K562 (cell line): Measurements from ENCODE around the gene PSMB10. TPM values are rescaled to one million over a fixed set of nuclear protein-coding genes. Genes with fewer than 3 reads are reported as not detected.

ENCODE experiments used
- ATAC-seq: fragments of 200-7000 bp; cut with Tn5 transposase; 3 replicates; pipeline ENCODE4 v1.9.1; 2020; ENCODE audit warnings: moderate library complexity
- BruUV-seq: library from RNA; stranded (reverse); fragments of 400-500 nt; replicated peaks from 2 replicates; lab custom pipeline; 2021; lab: Mats Ljungman, UMichigan
- CTCF ChIA-PET: fragments of 300-600 bp; formaldehyde crosslinking; extraction: SDS; loops from one replicate; lab custom pipeline; 2021; ENCODE audit warnings: low intra/inter-chr PET ratio; lab: Yijun Ruan, JAX
- POLR2A ChIA-PET: fragments of 300-600, 350-650 bp; sonication (Branson Sonifier 250); formaldehyde crosslinking; extraction: SDS; loops from one replicate; lab custom pipeline; 2021; ENCODE audit warnings: antibody characterized with exemption, inconsistent platforms; lab: Yijun Ruan, JAX
- DNase-seq, 4 experiments: peaks; one replicate each; pipeline versions ENCODE4 v3.0.0 to v3.0.0-alpha.2; 2011 to 2018; ENCODE audit warnings: low spot score in 3 of 4, mixed read lengths in 3 of 4; ENCODE audit errors: extremely low read depth in 1 of 4
- FAIRE-seq: peaks from 2 replicates; lab custom pipeline; 2011; peaks lifted over from hg19 to GRCh38; lab: Jason Lieb, UNC
- H2AFZ ChIP-seq: 2 replicates; pipeline ENCODE4 v1.6.0; 2011; ENCODE audit warnings: low read depth, low read length, control low read depth, inconsistent platforms
- H3K27ac ChIP-seq: fragments of 200-600 bp; 3 replicates; pipeline ENCODE4 v1.8.0; 2011; ENCODE audit warnings: low read depth, mild to moderate bottlenecking, control low read depth, inconsistent platforms, low read length, moderate library complexity, mixed read lengths; ENCODE audit errors: extremely low read depth
- H3K27me3 ChIP-seq, 2 experiments: fragments of 300-600 bp in 1 of 2; 2 replicates in 1 of 2; 3 replicates in 1 of 2; pipeline versions ENCODE4 v1.6.0 to v1.8.0; 2011; ENCODE audit warnings: inconsistent platforms in 2 of 2, low read length in 2 of 2, mild to moderate bottlenecking in 1 of 2, mixed read lengths in 1 of 2, moderate library complexity in 1 of 2; ENCODE audit not compliant: control insufficient read depth in 2 of 2, insufficient read depth in 2 of 2
- H3K36me3 ChIP-seq: fragments of 300-600 bp; 3 replicates; pipeline ENCODE4 v1.8.0; 2011; ENCODE audit warnings: mild to moderate bottlenecking, low read length, inconsistent platforms; ENCODE audit not compliant: control insufficient read depth, insufficient read depth
- H3K4me1 ChIP-seq, 2 experiments: fragments of 200-600 bp in 1 of 2; replicated peaks in 1 of 2; 2 replicates in 1 of 2; 3 replicates in 1 of 2; pipeline versions ENCODE4 v1.5.1 to v1.8.0; 2011; ENCODE audit warnings: inconsistent platforms in 2 of 2, low read length in 2 of 2, mild to moderate bottlenecking in 1 of 2, mixed read lengths in 1 of 2, moderate library complexity in 1 of 2; ENCODE audit not compliant: control insufficient read depth in 2 of 2, insufficient read depth in 2 of 2
- H3K4me2 ChIP-seq: 2 replicates; pipeline ENCODE4 v1.6.1; 2011; ENCODE audit warnings: low read length, control low read depth, inconsistent platforms, mixed read lengths; ENCODE audit not compliant: insufficient read depth
- H3K4me3 ChIP-seq: fragments of 200-600 bp; sonication (generic), shearing (Covaris generic); 2 replicates; pipeline ENCODE4 v1.5.1; 2016; ENCODE audit warnings: control low read depth, inconsistent platforms
- H3K79me2 ChIP-seq: fragments of 200-600 bp; 3 replicates; pipeline ENCODE4 v1.8.0; 2011; ENCODE audit warnings: low read length, inconsistent platforms; ENCODE audit not compliant: control insufficient read depth, insufficient read depth
- H3K9ac ChIP-seq, 2 experiments: 2 replicates each; pipeline versions ENCODE4 v1.6.0 to v1.6.1; 2011; ENCODE audit warnings: low read depth in 2 of 2, low read length in 2 of 2, control low read depth in 1 of 2, inconsistent platforms in 1 of 2, mild to moderate bottlenecking in 1 of 2, mixed read lengths in 1 of 2; ENCODE audit not compliant: insufficient read depth in 1 of 2
- H3K9me1 ChIP-seq: one replicate; pipeline ENCODE4 v1.6.0; 2011; ENCODE audit warnings: inconsistent platforms, mild to moderate bottlenecking, low read length, moderate library complexity; ENCODE audit not compliant: control insufficient read depth, insufficient read depth
- H3K9me3 ChIP-seq: replicated peaks from 2 replicates; pipeline ENCODE4 v1.5.1; 2011; ENCODE audit warnings: low read depth, low read length, inconsistent platforms; ENCODE audit not compliant: control insufficient read depth, insufficient read depth
- H4K20me1 ChIP-seq: replicated peaks from 2 replicates; pipeline ENCODE4 v1.6.1; 2011; ENCODE audit warnings: low read length, inconsistent platforms, mixed read lengths; ENCODE audit not compliant: control insufficient read depth, insufficient read depth
- SMAD1 ChIP-seq: fragments of 150-350 bp; IDR thresholded peaks from 2 replicates; pipeline ENCODE4 v1.6.1; 2014; ENCODE audit warnings: low read length, low read depth; ENCODE audit not compliant: partially characterized antibody
- SUPT5H ChIP-seq: fragments of 450-650 bp; IDR thresholded peaks from 2 replicates; pipeline ENCODE4 v1.6.1; 2016
- TEAD1 ChIP-seq, 2 experiments: fragments of 450-650 bp in 1 of 2; sonication (generic) in 1 of 2; formaldehyde crosslinking; IDR thresholded peaks; 2 replicates each; pipeline versions ENCODE4 v1.4.0 to v1.8.0; 2020 to 2022; ENCODE audit warnings: mild to moderate bottlenecking in 2 of 2, missing genetic modification reagents in 1 of 2
- TEAD4 ChIP-seq, 2 experiments: sonication (generic) in 1 of 2; formaldehyde crosslinking in 1 of 2; IDR thresholded peaks; 2 replicates each; pipeline versions ENCODE4 v1.6.1 to v1.8.0; 2012 to 2022; ENCODE audit warnings: borderline replicate concordance in 1 of 2, inconsistent platforms in 1 of 2, low read length in 1 of 2, mild to moderate bottlenecking in 1 of 2, missing genetic modification reagents in 1 of 2
- TOE1 ChIP-seq, 2 experiments: fragments of 450-650 bp in 1 of 2; sonication (generic) in 1 of 2; formaldehyde crosslinking in 1 of 2; IDR thresholded peaks; 2 replicates each; pipeline versions ENCODE4 v1.7.1 to v1.8.0; 2016 to 2022; ENCODE audit warnings: borderline replicate concordance in 2 of 2, mild to moderate bottlenecking in 2 of 2, antibody characterized with exemption in 1 of 2, inconsistent platforms in 1 of 2, low read depth in 1 of 2, missing genetic modification reagents in 1 of 2, moderate library complexity in 1 of 2
- WGBS: fragments of 100-300 bp; shearing (Covaris generic); methylation state at CpG from one replicate; pipeline ENCODE4 v1.1.6; 2016; ENCODE audit warnings: low coverage, mixed read lengths; ENCODE audit not compliant: insufficient coverage; ENCODE audit errors: missing lambda C conversion rate; 5-methylcytosine and 5-hydroxymethylcytosine counted together
- in situ Hi-C: fragments of 300-500 bp; cut with MboI; formaldehyde crosslinking; loops from 4 replicates; pipeline ENCODE4 v1.15.0; 2018; ENCODE audit warnings: inconsistent platforms, mixed read lengths
- intact Hi-C: fragments of 100-400 bp; cut with micrococcal nuclease; formaldehyde crosslinking; loops from 2 replicates; pipeline ENCODE4 v1.14.2; 2022
- polyA plus RNA-seq, 8 experiments: library from polyadenylated mRNA; depleted of rRNA in 4 of 8; stranded (reverse) in 5 of 8; unstranded in 3 of 8; fragments of >200 nt; fragmentation: Nextera tagmentation in 2 of 8; fragmentation: Illumina TruSeq in 1 of 8; extraction: Ambion mirVana in 2 of 8; extraction: Trizol in 1 of 8; gene quantifications; 2 replicates each; pipeline versions ENCODE4 v1.2.1 to v1.2.3, GENCODE V29; 2011 to 2014; ENCODE audit warnings: inconsistent platforms in 1 of 8, missing spikeins in 1 of 8
- total RNA-seq, 7 experiments: library from RNA; depleted of rRNA in 6 of 7; stranded (reverse); fragments of >200 nt in 6 of 7; fragmentation: Illumina TruSeq in 2 of 7; extraction: Trizol in 2 of 7; gene quantifications; 2 replicates each; pipeline versions ENCODE4 v1.2.1 to v1.2.3, GENCODE V29; 2011 to 2021; ENCODE audit warnings: low replicate concordance in 1 of 7
- TF ChIP-seq, protein P1 (sequence below), 3 experiments: IDR thresholded peaks in 2 of 3; conservative IDR thresholded peaks in 1 of 3; 2 replicates each; pipeline ENCODE4 v1.5.1; 2011 to 2012; ENCODE audit warnings: low read length in 3 of 3, mild to moderate bottlenecking in 3 of 3, control low read depth in 2 of 3, improper control_type of control experiment in 1 of 3, inconsistent platforms in 1 of 3, low read depth in 1 of 3, mixed read lengths in 1 of 3, moderate library complexity in 1 of 3; ENCODE audit not compliant: insufficient read depth in 2 of 3

The PSMB10 gene
- total and polyA plus RNA-seq, 9 of the 15 experiments (the other 6 are each of a cell fraction or from before 2014, with no cell fraction given) = 11.7 to 105 (median 51.0) TPM

- ChIA-PET CTCF (no interaction called here), POLR2A (interaction anchor here (0.9 to 2.5 kb wide), 3 partner anchors 10 to 40 kb away, joined by 3 to 8 read pairs (median 4); no protein-coding TSS in a partner anchor)
- Histone ChIP-seq H3K9me1 (no peaks in the 10 kb centered on the region), H3K9ac (peak within 1 kb of the TSS in 1 of 2 experiments; percentile 83; a peak in 2 of 4 replicates), H4K20me1 (no peaks in the 10 kb centered on the region; the same call in 1 of the 2 replicates), H2AFZ (no peak within 1 kb of the TSS), H3K27me3 (no peaks in the 10 kb centered on the region), H3K79me2 (peaks cover 35% of the 10 kb centered on the region), H3K27ac (no peak within 1 kb of the TSS), H3K36me3 (peaks cover 24% of the 10 kb centered on the region; the same call in 2 of the 3 replicates), H3K4me1 (peaks cover 12 to 60% of the 10 kb centered on the region in 2 experiments; a peak in 4 of 5 replicates), H3K9me3 (no peaks in the 10 kb centered on the region), H3K4me2 (no peak within 1 kb of the TSS), H3K4me3 (no peak within 1 kb of the TSS)
- in situ Hi-C loops = no loop called here
- TF ChIP-seq TOE1 (IDR thresholded peaks at IDR 0.05; ENCODE audit: borderline replicate concordance) = no peak
- TF ChIP-seq TOE1 (CRISPR knock-in tag; IDR thresholded peaks at IDR 0.05; ENCODE audit: borderline replicate concordance, low read depth) = no peak
- TF ChIP-seq SUPT5H = no peak
- no peak for TF ChIP-seq SMAD1
- TF ChIP-seq, protein P1, sequence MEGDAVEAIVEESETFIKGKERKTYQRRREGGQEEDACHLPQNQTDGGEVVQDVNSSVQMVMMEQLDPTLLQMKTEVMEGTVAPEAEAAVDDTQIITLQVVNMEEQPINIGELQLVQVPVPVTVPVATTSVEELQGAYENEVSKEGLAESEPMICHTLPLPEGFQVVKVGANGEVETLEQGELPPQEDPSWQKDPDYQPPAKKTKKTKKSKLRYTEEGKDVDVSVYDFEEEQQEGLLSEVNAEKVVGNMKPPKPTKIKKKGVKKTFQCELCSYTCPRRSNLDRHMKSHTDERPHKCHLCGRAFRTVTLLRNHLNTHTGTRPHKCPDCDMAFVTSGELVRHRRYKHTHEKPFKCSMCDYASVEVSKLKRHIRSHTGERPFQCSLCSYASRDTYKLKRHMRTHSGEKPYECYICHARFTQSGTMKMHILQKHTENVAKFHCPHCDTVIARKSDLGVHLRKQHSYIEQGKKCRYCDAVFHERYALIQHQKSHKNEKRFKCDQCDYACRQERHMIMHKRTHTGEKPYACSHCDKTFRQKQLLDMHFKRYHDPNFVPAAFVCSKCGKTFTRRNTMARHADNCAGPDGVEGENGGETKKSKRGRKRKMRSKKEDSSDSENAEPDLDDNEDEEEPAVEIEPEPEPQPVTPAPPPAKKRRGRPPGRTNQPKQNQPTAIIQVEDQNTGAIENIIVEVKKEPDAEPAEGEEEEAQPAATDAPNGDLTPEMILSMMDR (IDR thresholded peaks at IDR 0.05 in 2 of 3, conservative IDR thresholded peaks at IDR 0.05 in 1 of 3; ENCODE audit: insufficient read depth in 2 of 3, low read depth in 1 of 3, low read length in 3 of 3) = peak in 2 of 3 experiments; percentile 6 to 14; a peak in 1 of 6 replicates
- peak; percentile 44; the same call in 1 of the 2 replicates for TF ChIP-seq TEAD4 (IDR thresholded peaks at IDR 0.05; ENCODE audit: low read length)
- no peak for TF ChIP-seq TEAD4 (CRISPR knock-in tag; IDR thresholded peaks at IDR 0.05; ENCODE audit: borderline replicate concordance)
- TF ChIP-seq TEAD1 (CRISPR knock-in tag; IDR thresholded peaks at IDR 0.05) = peak in 1 of 2 experiments; percentile 97; a peak in 2 of 4 replicates
- intact Hi-C loops = loop anchor here (10.0 kb wide), 1 partner anchor 407 kb away; the partner anchor contains the start of gene RIPOR1
- ATAC-seq (no peak), DNase-seq (no peak), FAIRE-seq (no peak)
- no TSS peak for BruUV-seq
- 75% methylated on average over 14 of the region's 15 CpGs for WGBS
Measured at GRCh38 chr16:67931712-67932461, 4.8 kb downstream of the PSMB10 start, which contains the start of gene CTRL. Gene CTRL (minus strand): TSS chr16:67931862. CDS start chr16:67931852, 10 bp downstream.
